Calu3 (cell line): ENCODE measurements around the gene MAS1L. TPM values are rescaled to one million over a fixed set of nuclear protein-coding genes. Genes with fewer than 3 reads are reported as not detected.

Experiments used
- BruUV-seq: library from RNA; stranded (reverse); fragments of 400-500 nt; replicated peaks from 2 replicates; lab custom pipeline; 2021; lab: Mats Ljungman, UMichigan
- CTCF ChIA-PET: fragments of 300-600 bp; sonication (Branson Sonifier 250); formaldehyde crosslinking; loops from one replicate; lab custom pipeline; 2022; ENCODE audit warnings: antibody characterized with exemption; lab: Charles Lee
- DNase-seq: peaks from one replicate; pipeline ENCODE4 v3.0.0; 2022
- H3K27ac Mint-ChIP-seq: one replicate; pipeline ENCODE4 v1.8.0; 2022; ENCODE audit warnings: mixed read lengths; ENCODE audit not compliant: unreplicated experiment
- H3K27me3 Mint-ChIP-seq: one replicate; pipeline ENCODE4 v1.8.0; 2022; ENCODE audit warnings: mixed read lengths; ENCODE audit not compliant: unreplicated experiment
- H3K36me3 Mint-ChIP-seq: one replicate; pipeline ENCODE4 v1.8.0; 2022; ENCODE audit warnings: mild to moderate bottlenecking, moderate library complexity, mixed read lengths; ENCODE audit not compliant: insufficient read depth, unreplicated experiment
- H3K4me1 Mint-ChIP-seq: one replicate; pipeline ENCODE4 v1.8.0; 2022; ENCODE audit warnings: mild to moderate bottlenecking, low read depth, mixed read lengths; ENCODE audit not compliant: unreplicated experiment
- H3K4me3 Mint-ChIP-seq: one replicate; pipeline ENCODE4 v1.8.0; 2022; ENCODE audit warnings: mild to moderate bottlenecking, low read depth, moderate library complexity, mixed read lengths; ENCODE audit not compliant: unreplicated experiment
- H3K9me3 Mint-ChIP-seq: one replicate; pipeline ENCODE4 v1.8.0; 2022; ENCODE audit warnings: low read depth, mixed read lengths; ENCODE audit not compliant: unreplicated experiment
- intact Hi-C: fragments of 100-400 bp; cut with micrococcal nuclease; formaldehyde crosslinking; loops from one replicate; pipeline ENCODE4 v1.10.0; 2022; ENCODE audit not compliant: unreplicated experiment
- total RNA-seq: library from RNA; stranded (reverse); gene quantifications from 2 replicates; pipeline ENCODE4 v1.2.3, GENCODE V29; 2022
- TF ChIP-seq, protein P1 (sequence below): fragments of 200-600 bp; IDR thresholded peaks from one replicate; pipeline ENCODE4 v1.8.0; 2022; ENCODE audit warnings: antibody characterized with exemption; ENCODE audit not compliant: unreplicated experiment

The MAS1L gene
- total RNA-seq, 1 experiment from 2014 or later: not detected

DNA sequence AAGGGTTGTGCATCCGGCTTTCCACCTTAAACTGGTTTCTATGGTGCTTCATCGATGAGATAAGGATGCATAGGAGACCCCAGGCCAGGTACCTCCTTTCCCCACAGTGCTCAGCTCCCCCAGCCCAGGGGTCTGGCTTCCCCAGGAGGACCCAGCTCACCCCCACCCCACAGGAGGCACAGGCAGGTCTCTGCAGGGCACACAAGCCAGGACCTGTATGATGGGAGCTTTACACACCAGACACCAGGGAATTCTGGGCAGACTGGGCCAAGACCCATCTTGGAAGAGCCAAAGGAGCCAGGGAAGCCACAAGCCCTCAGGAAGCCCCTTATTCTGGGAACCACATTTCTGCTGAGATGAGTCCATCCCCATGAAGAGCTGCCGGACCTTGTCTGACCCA, 42.2 kb upstream of the MAS1L start:
- intact Hi-C loops: no loop called here
- no peak for DNase-seq
- Mint-ChIP-seq H3K9me3 (peaks cover 2% of the 10 kb centered on the region), H3K4me3 (no peak overlapping the region), H3K27me3 (no peaks in the 10 kb centered on the region), H3K27ac (no peak overlapping the region), H3K4me1 (peaks cover 14% of the 10 kb centered on the region), H3K36me3 (peaks cover 5% of the 10 kb centered on the region)
- CTCF ChIA-PET: no interaction called here
- TF ChIP-seq, protein P1, sequence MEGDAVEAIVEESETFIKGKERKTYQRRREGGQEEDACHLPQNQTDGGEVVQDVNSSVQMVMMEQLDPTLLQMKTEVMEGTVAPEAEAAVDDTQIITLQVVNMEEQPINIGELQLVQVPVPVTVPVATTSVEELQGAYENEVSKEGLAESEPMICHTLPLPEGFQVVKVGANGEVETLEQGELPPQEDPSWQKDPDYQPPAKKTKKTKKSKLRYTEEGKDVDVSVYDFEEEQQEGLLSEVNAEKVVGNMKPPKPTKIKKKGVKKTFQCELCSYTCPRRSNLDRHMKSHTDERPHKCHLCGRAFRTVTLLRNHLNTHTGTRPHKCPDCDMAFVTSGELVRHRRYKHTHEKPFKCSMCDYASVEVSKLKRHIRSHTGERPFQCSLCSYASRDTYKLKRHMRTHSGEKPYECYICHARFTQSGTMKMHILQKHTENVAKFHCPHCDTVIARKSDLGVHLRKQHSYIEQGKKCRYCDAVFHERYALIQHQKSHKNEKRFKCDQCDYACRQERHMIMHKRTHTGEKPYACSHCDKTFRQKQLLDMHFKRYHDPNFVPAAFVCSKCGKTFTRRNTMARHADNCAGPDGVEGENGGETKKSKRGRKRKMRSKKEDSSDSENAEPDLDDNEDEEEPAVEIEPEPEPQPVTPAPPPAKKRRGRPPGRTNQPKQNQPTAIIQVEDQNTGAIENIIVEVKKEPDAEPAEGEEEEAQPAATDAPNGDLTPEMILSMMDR: no peak
- BruUV-seq: no TSS peak

DNA sequence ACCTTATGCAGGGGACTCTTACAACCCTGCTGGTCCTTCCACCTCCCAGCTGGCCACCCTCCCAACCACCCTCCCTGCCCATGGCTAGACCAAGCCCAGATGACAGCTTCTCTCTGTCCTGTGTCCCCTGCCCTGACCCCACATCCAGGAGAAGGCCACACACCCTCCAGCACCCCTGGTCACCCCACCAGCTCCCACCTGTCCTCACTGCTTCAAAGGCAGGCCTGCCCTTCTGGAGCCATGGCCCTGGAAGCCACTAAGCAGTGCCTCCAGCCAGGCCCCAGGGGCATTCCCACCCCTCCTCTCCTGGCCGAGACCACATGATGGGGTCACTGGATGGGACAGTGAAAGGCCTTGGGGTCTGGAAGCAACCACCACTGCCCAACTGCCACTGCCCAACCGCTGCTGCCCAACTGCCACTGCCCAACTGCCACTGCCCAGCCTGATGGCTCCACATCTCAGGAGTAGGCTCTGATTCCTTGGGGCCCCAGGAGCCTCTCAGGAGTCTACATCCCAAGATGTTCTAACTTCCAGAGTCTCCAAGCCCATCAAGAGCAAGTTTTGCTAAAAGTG, 41.3 kb upstream of the MAS1L start:
- CTCF ChIA-PET: no interaction called here
- no peak for DNase-seq
- Mint-ChIP-seq H3K4me3 (no peak overlapping the region), H3K9me3 (peaks cover 2% of the 10 kb centered on the region), H3K27me3 (no peaks in the 10 kb centered on the region), H3K36me3 (peaks cover 5% of the 10 kb centered on the region), H3K4me1 (peaks cover 23% of the 10 kb centered on the region), H3K27ac (no peak overlapping the region)
- intact Hi-C loops: no loop called here
- BruUV-seq: no TSS peak
- TF ChIP-seq, protein P1: no peak

DNA sequence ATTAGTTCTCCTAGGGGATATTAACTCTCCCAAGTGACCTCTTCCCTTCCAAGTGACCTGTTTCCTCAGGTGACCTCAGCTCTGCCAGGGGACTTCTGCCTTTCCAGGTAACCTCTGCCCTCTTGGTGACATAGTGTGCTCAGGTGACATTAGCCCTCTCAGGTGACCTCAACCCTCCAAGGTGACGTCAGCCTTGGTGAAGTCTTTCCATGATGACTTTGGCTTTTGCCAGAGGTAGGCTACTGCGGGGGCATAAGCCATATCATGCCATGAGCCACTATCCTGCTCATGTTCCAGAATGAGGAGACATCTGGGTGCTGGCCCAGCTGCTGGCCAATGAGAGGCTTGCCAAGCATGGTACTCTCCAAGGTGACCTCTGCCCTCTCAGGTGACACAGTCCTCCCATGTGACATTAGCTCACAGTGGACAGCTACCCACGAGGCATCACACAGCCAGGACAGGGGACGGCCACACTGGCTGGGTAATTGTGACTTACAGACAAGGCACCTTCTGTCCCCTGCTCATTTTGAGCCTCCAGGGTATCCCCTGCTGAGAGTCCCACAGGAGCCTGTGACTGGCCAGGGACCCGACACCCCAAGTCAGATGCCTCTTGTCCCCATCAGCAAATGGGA, 40.7 kb upstream of the MAS1L start:
- BruUV-seq: no TSS peak
- no peak overlapping the region for H3K27ac Mint-ChIP-seq
- no peak overlapping the region for H3K4me3 Mint-ChIP-seq
- peaks cover 2% of the 10 kb centered on the region for H3K9me3 Mint-ChIP-seq
- no peak for DNase-seq
- CTCF ChIA-PET: no interaction called here
- peaks cover 5% of the 10 kb centered on the region for H3K36me3 Mint-ChIP-seq
- TF ChIP-seq, protein P1: no peak
- H3K27me3 Mint-ChIP-seq: no peaks in the 10 kb centered on the region
- H3K4me1 Mint-ChIP-seq: peaks cover 28% of the 10 kb centered on the region
- intact Hi-C loops: no loop called here

DNA sequence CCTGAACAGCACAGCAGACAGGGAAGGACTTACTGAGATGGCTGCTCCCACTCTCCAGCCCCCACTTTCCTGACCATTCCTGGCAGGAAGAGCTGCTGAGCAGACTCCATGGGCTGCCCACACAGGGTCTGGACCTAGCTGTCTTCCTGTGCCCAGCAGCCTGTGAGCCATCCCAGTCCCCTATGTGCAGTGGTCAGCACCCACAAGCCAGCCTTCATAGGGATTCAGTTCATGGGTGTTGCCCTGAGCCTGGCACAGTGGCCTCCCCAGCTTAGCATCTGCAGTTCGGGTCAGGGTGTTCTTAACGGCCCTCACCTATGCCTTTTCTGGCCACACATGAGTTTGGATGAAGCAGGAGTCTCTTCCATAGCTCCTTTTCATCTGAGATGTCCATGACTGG, 39.8 kb upstream of the MAS1L start:
- BruUV-seq: no TSS peak
- Mint-ChIP-seq H3K27me3 (no peaks in the 10 kb centered on the region), H3K4me1 (peaks cover 36% of the 10 kb centered on the region), H3K4me3 (no peak overlapping the region), H3K9me3 (peaks cover 5% of the 10 kb centered on the region), H3K27ac (no peak overlapping the region), H3K36me3 (peaks cover 9% of the 10 kb centered on the region)
- TF ChIP-seq, protein P1: no peak
- CTCF ChIA-PET: interaction anchor here (0.8 kb wide), 1 partner anchor 103 kb away, joined by 3 read pairs; no protein-coding TSS in a partner anchor
- intact Hi-C loops: no loop called here
- DNase-seq: no peak
